A549 (cell line): ENCODE data around the gene CPNE4. TPM values are rescaled to one million over a fixed set of nuclear protein-coding genes. Genes with fewer than 3 reads are reported as not detected.
A peak's percentile ranks its signal among the peaks of the same experiment; 100 is the strongest.

ENCODE experiments used
- ATAC-seq, 2 experiments: fragments of 200-7000 bp in 1 of 2; fragments of >200 bp in 1 of 2; cut with Nextera tagmentation in 1 of 2; cut with Tn5 transposase in 1 of 2; 3 replicates each; pipeline versions ENCODE4 v1.8.0 to v1.9.1; 2018 to 2020; ENCODE audit warnings: mild to moderate bottlenecking in 1 of 2, moderate library complexity in 1 of 2
- CTCF ChIA-PET: fragments of 300-600 bp; sonication (Branson Sonifier 250); formaldehyde crosslinking; extraction: SDS; loops from one replicate; lab custom pipeline; 2021; ENCODE audit warnings: antibody characterized with exemption, inconsistent platforms; lab: Yijun Ruan, JAX
- POLR2A ChIA-PET: fragments of 350-600 bp; formaldehyde crosslinking; extraction: SDS; loops from one replicate; lab custom pipeline; 2021; ENCODE audit warnings: antibody characterized with exemption, inconsistent platforms; lab: Yijun Ruan, JAX
- DNase-seq, 2 experiments: peaks; one replicate each; pipeline versions ENCODE4 v3.0.0 to v3.0.0-alpha.2; 2011 to 2016; ENCODE audit warnings: low read depth in 1 of 2, low spot score in 1 of 2
- FAIRE-seq: peaks from 2 replicates; lab custom pipeline; 2011; peaks lifted over from hg19 to GRCh38; lab: Jason Lieb, UNC
- H3K27ac ChIP-seq, 2 experiments: fragments of >200 bp; sonication (Bioruptor Twin); formaldehyde crosslinking; 3 replicates each; pipeline ENCODE4 v1.5.1; 2016 to 2017
- H3K4me1 ChIP-seq: fragments of >200 bp; sonication (Bioruptor Twin); formaldehyde crosslinking; 3 replicates; pipeline ENCODE4 v1.6.1; 2016
- H3K4me2 ChIP-seq: fragments of >200 bp; sonication (Bioruptor Twin); formaldehyde crosslinking; 3 replicates; pipeline ENCODE4 v1.6.1; 2016
- H3K4me3 ChIP-seq: fragments of >200 bp; sonication (Bioruptor Twin); formaldehyde crosslinking; 3 replicates; pipeline ENCODE4 v1.5.1; 2016
- H3K9me3 ChIP-seq: fragments of >200 bp; sonication (Bioruptor Twin); formaldehyde crosslinking; 3 replicates; pipeline ENCODE4 v1.6.1; 2016
- CEBPB ChIP-seq, 2 experiments: fragments of >200 bp in 1 of 2; sonication (Bioruptor Twin) in 1 of 2; formaldehyde crosslinking in 1 of 2; IDR thresholded peaks; 2 replicates each; pipeline ENCODE4 v1.6.1; 2012 to 2016
- CHD4 ChIP-seq: fragments of 200-600 bp; sonication (generic); IDR thresholded peaks from 2 replicates; pipeline ENCODE4 v1.6.1; 2016; ENCODE audit warnings: antibody characterized with exemption, mild to moderate bottlenecking, borderline replicate concordance
- EHF ChIP-seq: fragments of 250-450 bp; sonication (Bioruptor Pico); IDR thresholded peaks from 2 replicates; pipeline ENCODE4 v1.5.0; 2020; ENCODE audit warnings: mild to moderate bottlenecking
- FOSL2 ChIP-seq, 2 experiments: fragments of 450-650 bp in 1 of 2; fragments of >200 bp in 1 of 2; sonication (Bioruptor Twin) in 1 of 2; formaldehyde crosslinking; IDR thresholded peaks; 2 replicates each; pipeline versions ENCODE4 v1.5.0 to v1.6.1; 2016 to 2020; ENCODE audit warnings: mild to moderate bottlenecking in 1 of 2, moderate library complexity in 1 of 2
- HDAC2 ChIP-seq: fragments of 200-600 bp; sonication (generic); IDR thresholded peaks from 2 replicates; pipeline ENCODE4 v1.6.1; 2016
- HOXB13 ChIP-seq: fragments of 250-450 bp; sonication (Bioruptor Pico); IDR thresholded peaks from 2 replicates; pipeline ENCODE4 v1.5.0; 2020; ENCODE audit warnings: low read depth, mild to moderate bottlenecking, moderate library complexity
- HOXB5 ChIP-seq: fragments of 250-450 bp; sonication (Bioruptor Pico); IDR thresholded peaks from 2 replicates; pipeline ENCODE4 v1.5.0; 2020; ENCODE audit warnings: mild to moderate bottlenecking, moderate library complexity
- JUNB ChIP-seq: fragments of >200 bp; sonication (Bioruptor Twin); formaldehyde crosslinking; IDR thresholded peaks from 2 replicates; pipeline ENCODE4 v1.6.1; 2016
- MAFK ChIP-seq: fragments of 450-650 bp; IDR thresholded peaks from 2 replicates; pipeline ENCODE4 v1.6.1; 2014; ENCODE audit not compliant: partially characterized antibody
- MAZ ChIP-seq: fragments of 150-350 bp; IDR thresholded peaks from 2 replicates; pipeline ENCODE4 v1.6.1; 2014; ENCODE audit warnings: antibody characterized with exemption, low read depth, low read length, borderline replicate concordance
- NFE2L2 ChIP-seq: fragments of 150-350 bp; conservative IDR thresholded peaks from 2 replicates; pipeline ENCODE4 v1.6.1; 2014; ENCODE audit warnings: low read length
- NR3C1 ChIP-seq: fragments of >200 bp; sonication (Bioruptor Twin); formaldehyde crosslinking; IDR thresholded peaks from 3 replicates; pipeline ENCODE4 v1.6.1; 2017
- POLR2A ChIP-seq: IDR thresholded peaks from 2 replicates; pipeline ENCODE4 v1.6.1; 2012; ENCODE audit warnings: mild to moderate bottlenecking, low read length
- RFX5 ChIP-seq: fragments of 450-650 bp; IDR thresholded peaks from 2 replicates; pipeline ENCODE4 v1.7.1; 2014; ENCODE audit warnings: antibody characterized with exemption, mild to moderate bottlenecking, moderate library complexity
- ZC3H11A ChIP-seq: fragments of 450-650 bp; IDR thresholded peaks from 2 replicates; pipeline ENCODE4 v1.6.1; 2014; ENCODE audit warnings: antibody characterized with exemption, mild to moderate bottlenecking
- WGBS: methylation state at CpG from one replicate; pipeline ENCODE4 v1.1.6; 2017; ENCODE audit errors: missing lambda C conversion rate; 5-methylcytosine and 5-hydroxymethylcytosine counted together
- polyA plus RNA-seq, 4 experiments: library from polyadenylated mRNA; depleted of rRNA in 3 of 4; stranded (reverse); fragments of >200 nt; fragmentation: RNase III in 1 of 4; extraction: RNeasy Plus Mini Kit Qiagen cat#74134 plus additional on column Dnase treatment in 1 of 4; gene quantifications; 2 replicates in 3 of 4; 3 replicates in 1 of 4; pipeline ENCODE4 v1.2.3, GENCODE V29; 2011 to 2017
- TF ChIP-seq, protein P1 (sequence below): fragments of >200 bp; sonication (Bioruptor Twin); formaldehyde crosslinking; IDR thresholded peaks from 3 replicates; pipeline ENCODE4 v1.5.1; 2016
- TF ChIP-seq, protein P2 (sequence below): fragments of 250-450 bp; sonication (Bioruptor Pico); IDR thresholded peaks from 2 replicates; pipeline ENCODE4 v1.5.0; 2020; ENCODE audit warnings: low read depth, mild to moderate bottlenecking, moderate library complexity

Gene CPNE4
- polyA plus RNA-seq, 2 of the 4 experiments (the other 2 are of a cell fraction), result 3.6 to 8.7 TPM

DNA sequence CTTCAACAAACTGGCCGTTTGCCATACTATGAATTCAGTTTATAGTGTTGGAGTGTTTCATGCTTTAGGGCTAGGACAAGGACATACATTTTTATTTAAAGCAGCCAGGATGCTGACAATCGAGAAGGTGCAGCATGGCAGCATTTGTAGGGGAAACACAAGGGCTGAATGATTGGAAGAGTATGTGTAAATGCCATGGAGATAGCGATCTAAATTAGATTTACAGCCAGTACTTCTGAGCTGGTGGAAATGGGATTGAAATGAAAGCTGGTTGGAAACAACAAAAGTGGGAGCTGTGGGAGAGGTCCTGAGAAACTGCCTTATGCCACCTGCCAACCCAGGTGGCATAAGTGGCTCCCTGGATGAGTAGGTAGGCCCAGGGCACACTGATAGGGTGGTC, 322.2 kb downstream of the CPNE4 start (continued):
- no peak for TF ChIP-seq HOXB13 (CRISPR knock-in tag)
- no peak for TF ChIP-seq EHF (CRISPR knock-in tag)
- no peak for TF ChIP-seq MAFK
- no peak for TF ChIP-seq ZC3H11A
- no peak for TF ChIP-seq HOXB5 (CRISPR knock-in tag)
- TF ChIP-seq POLR2A, result no peak
- no peak for TF ChIP-seq CHD4
- TF ChIP-seq, all 56 proteins: peak for 0

DNA sequence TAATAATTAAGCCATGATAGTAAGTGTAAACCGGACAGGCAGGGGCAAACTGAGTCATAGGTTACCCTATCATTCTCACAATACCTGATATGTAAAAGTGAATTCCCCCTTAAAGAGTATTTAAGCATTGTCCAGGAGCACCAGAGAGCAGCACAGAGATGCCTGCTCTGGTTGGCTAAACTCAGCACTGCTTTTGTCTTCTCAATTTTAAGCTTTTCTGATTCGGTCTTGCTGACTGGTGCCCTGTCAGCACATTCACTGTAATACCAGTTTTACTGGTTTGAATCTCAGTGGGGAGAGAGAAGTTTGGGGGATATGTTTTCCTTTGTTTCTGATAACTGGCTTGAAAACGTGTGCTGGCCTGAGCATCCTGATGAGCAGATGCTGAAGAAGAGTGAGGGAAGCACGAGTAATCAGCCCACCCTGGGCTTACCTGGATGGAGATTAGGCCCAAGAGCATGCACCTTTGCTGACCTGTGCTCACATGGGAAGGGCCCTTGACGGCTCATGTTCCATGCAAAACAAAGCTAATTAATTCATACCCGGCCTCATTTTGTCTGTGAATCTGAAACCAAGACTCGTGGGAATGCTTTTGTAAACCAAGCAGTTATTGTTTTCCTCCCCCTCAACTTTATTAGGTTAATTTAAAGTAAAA, 323.6 kb downstream of the CPNE4 start:
- WGBS, result 62% methylated on average over 7 of the region's 7 CpGs
- no peak for ATAC-seq

DNA sequence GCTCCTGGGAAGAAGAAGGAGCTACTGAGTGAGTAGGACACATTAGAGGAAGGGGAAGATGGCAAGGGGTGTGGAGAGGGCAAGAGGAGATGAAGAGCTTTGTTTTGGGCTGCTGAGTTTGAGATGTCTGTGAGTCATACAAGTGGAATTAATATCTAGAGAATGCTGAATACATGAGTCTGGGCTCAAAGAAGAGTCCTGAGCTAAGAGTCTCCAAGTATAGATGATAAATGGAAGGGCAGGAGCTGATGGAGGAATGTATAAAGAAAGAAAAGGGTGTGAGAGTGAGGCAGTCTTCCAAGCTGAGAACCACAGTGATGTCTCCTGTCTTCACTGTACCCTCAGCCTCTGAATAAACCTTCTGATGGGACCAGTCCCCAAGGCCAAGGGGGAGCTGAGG, 326.6 kb downstream of the CPNE4 start:
- no peak overlapping the region for H3K4me3 ChIP-seq
- POLR2A ChIA-PET, result no interaction called here

More for the DNA sequence above, 323.6 kb downstream of the CPNE4 start:
- Histone ChIP-seq H3K4me2 (no peak overlapping the region), H3K4me3 (no peak overlapping the region), H3K4me1 (peaks cover under 1% of the 10 kb centered on the region; the same call in 1 of the 3 replicates), H3K9me3 (no peaks in the 10 kb centered on the region), H3K27ac (no peak overlapping the region)
- FAIRE-seq, result no peak
- no peak for DNase-seq
- ChIA-PET CTCF (interaction anchor here (0.5 kb wide), 1 partner anchor 655 kb away, joined by 3 read pairs; no protein-coding TSS in a partner anchor), POLR2A (no interaction called here)
- TF ChIP-seq CEBPB (IDR thresholded peaks at IDR 0.05) (no peak), MAFK (peak; percentile 6)

DNA sequence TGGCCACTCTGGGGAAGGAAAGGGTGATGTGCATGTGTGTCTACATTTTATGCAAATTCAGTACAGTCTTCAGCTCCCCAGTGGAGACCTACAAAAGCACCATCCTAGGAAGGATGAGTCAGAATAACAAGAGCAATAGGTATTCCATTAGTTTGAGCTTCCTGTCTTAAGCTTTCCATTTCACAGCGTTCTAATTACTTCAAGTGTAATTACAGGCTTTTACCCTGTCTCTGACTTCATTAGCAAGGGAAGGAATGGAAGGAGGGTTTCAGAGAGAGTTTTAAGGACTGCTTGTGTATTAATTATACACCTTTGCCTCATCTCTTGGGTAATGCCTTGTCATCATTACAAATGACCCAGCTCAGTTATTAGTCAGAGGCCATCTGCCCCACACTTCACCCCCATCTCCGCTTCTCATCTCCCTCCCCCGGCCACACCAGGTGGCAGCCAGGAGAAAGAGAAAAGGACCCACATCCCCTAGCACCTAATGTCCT, 329.2 kb downstream of the CPNE4 start:
- ChIA-PET POLR2A (no interaction called here), CTCF (no interaction called here)
- Histone ChIP-seq H3K4me2 (peak overlapping the region; percentile 55), H3K27ac (peak overlapping the region; percentile 11 to 40; a peak in 2 of 6 replicates), H3K9me3 (no peaks in the 10 kb centered on the region), H3K4me1 (peaks cover 18% of the 10 kb centered on the region; the same call in 2 of the 3 replicates)
- 10% methylated on average over 2 of the region's 3 CpGs for WGBS
- DNase-seq (peak in 1 of 2 experiments; percentile 44), FAIRE-seq (no peak), ATAC-seq (peak; percentile 72 to 76; a peak in 5 of 6 replicates)
- TF ChIP-seq NFE2L2 (0 out of 2 replicates have a peak, but pooled peaks have one; percentile 6), JUNB (0 out of 2 replicates have a peak, but pooled peaks have one; percentile 15), MAZ (no peak), MAFK (peak; percentile 11), FOSL2 (IDR thresholded peaks at IDR 0.05) (no peak), FOSL2 (CRISPR knock-in tag; IDR thresholded peaks at IDR 0.05) (0 out of 2 replicates have a peak, but pooled peaks have one; percentile 21), HDAC2 (no peak), CEBPB (IDR thresholded peaks at IDR 0.05) (no peak)
- TF ChIP-seq, all 56 proteins: peak for 4
- no peak overlapping the region for H3K4me3 ChIP-seq

More for the DNA sequence above, 326.6 kb downstream of the CPNE4 start:
- no peak for DNase-seq
- Histone ChIP-seq H3K9me3 (no peaks in the 10 kb centered on the region), H3K27ac (no peak overlapping the region)
- CTCF ChIA-PET, result no interaction called here
- TF ChIP-seq RFX5, result no peak
- TF ChIP-seq, protein P1, sequence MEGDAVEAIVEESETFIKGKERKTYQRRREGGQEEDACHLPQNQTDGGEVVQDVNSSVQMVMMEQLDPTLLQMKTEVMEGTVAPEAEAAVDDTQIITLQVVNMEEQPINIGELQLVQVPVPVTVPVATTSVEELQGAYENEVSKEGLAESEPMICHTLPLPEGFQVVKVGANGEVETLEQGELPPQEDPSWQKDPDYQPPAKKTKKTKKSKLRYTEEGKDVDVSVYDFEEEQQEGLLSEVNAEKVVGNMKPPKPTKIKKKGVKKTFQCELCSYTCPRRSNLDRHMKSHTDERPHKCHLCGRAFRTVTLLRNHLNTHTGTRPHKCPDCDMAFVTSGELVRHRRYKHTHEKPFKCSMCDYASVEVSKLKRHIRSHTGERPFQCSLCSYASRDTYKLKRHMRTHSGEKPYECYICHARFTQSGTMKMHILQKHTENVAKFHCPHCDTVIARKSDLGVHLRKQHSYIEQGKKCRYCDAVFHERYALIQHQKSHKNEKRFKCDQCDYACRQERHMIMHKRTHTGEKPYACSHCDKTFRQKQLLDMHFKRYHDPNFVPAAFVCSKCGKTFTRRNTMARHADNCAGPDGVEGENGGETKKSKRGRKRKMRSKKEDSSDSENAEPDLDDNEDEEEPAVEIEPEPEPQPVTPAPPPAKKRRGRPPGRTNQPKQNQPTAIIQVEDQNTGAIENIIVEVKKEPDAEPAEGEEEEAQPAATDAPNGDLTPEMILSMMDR, result no peak
- no peak for TF ChIP-seq NR3C1
- TF ChIP-seq, protein P2, sequence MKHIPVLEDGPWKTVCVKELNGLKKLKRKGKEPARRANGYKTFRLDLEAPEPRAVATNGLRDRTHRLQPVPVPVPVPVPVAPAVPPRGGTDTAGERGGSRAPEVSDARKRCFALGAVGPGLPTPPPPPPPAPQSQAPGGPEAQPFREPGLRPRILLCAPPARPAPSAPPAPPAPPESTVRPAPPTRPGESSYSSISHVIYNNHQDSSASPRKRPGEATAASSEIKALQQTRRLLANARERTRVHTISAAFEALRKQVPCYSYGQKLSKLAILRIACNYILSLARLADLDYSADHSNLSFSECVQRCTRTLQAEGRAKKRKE (CRISPR knock-in tag), result no peak
- TF ChIP-seq, all 56 proteins: peak for 0
- ATAC-seq, result no peak
- no peak overlapping the region for H3K4me2 ChIP-seq
- H3K4me1 ChIP-seq, result peaks cover 12% of the 10 kb centered on the region; the same call in 2 of the 3 replicates
- FAIRE-seq, result no peak
